ENCODE data around the gene NOC4L.

DNA sequence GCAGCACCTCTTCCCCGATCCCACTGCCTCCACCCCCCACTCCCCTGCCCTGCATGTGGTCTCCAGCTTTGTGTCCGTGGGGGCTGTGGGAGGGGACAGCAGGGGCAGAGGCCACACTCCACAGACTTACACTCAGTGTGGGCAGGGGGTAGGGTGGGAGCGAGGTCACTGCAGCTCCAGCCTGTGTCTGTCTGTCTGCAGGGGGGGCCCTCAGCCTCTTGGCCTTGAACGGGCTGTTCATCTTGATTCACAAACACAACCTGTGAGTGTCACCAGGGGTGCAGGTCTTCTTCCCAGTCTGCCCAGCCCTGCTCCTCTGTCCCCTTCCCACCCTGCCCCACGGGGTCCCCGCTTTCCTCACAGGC lies 6.5 kb downstream of the NOC4L start:
- TF ChIP-seq, protein P1, sequence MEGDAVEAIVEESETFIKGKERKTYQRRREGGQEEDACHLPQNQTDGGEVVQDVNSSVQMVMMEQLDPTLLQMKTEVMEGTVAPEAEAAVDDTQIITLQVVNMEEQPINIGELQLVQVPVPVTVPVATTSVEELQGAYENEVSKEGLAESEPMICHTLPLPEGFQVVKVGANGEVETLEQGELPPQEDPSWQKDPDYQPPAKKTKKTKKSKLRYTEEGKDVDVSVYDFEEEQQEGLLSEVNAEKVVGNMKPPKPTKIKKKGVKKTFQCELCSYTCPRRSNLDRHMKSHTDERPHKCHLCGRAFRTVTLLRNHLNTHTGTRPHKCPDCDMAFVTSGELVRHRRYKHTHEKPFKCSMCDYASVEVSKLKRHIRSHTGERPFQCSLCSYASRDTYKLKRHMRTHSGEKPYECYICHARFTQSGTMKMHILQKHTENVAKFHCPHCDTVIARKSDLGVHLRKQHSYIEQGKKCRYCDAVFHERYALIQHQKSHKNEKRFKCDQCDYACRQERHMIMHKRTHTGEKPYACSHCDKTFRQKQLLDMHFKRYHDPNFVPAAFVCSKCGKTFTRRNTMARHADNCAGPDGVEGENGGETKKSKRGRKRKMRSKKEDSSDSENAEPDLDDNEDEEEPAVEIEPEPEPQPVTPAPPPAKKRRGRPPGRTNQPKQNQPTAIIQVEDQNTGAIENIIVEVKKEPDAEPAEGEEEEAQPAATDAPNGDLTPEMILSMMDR (IDR thresholded peaks at IDR 0.05), result no peak
- no peak for TF ChIP-seq ZFX (IDR thresholded peaks at IDR 0.05; ENCODE audit: borderline replicate concordance)
